OCI-LY7 (cell line): ENCODE results near the gene FTO. TPM values are rescaled to one million over a fixed set of nuclear protein-coding genes. Genes with fewer than 3 reads are reported as not detected.

Experiments used
- BruUV-seq: library from RNA; stranded (reverse); fragments of 400-500 nt; replicated peaks from 2 replicates; lab custom pipeline; 2021; lab: Mats Ljungman, UMichigan
- CTCF ChIA-PET: fragments of 300-600 bp; sonication (Branson Sonifier 250); formaldehyde crosslinking; loops from one replicate; lab custom pipeline; 2022; ENCODE audit warnings: antibody characterized with exemption; ENCODE audit not compliant: unreplicated experiment; lab: Charles Lee
- POLR2A ChIA-PET: fragments of 300-600 bp; sonication (Branson Sonifier 250); formaldehyde crosslinking; loops from one replicate; lab custom pipeline; 2022; ENCODE audit warnings: antibody characterized with exemption; lab: Charles Lee
- DNase-seq: peaks from one replicate; pipeline ENCODE4 v3.0.0-alpha.2; 2015; ENCODE audit warnings: low spot score
- H2AFZ ChIP-seq: fragments of 200-600 bp; sonication (generic), shearing (Covaris generic); 2 replicates; pipeline ENCODE4 v1.6.1; 2014; ENCODE audit warnings: mild to moderate bottlenecking, antibody characterized with exemption, low read length, moderate library complexity
- H3K27ac ChIP-seq: fragments of 200-600 bp; sonication (generic); 2 replicates; pipeline ENCODE4 v1.5.1; 2014; ENCODE audit warnings: mixed run types, low read depth, mild to moderate bottlenecking, moderate library complexity, low read length, inconsistent platforms; ENCODE audit not compliant: poor library complexity, severe bottlenecking
- H3K36me3 ChIP-seq: fragments of 200-600 bp; sonication (generic); 2 replicates; pipeline ENCODE4 v1.6.1; 2014; ENCODE audit warnings: mild to moderate bottlenecking, antibody characterized with exemption, low read length, moderate library complexity, mixed read lengths; ENCODE audit not compliant: insufficient read depth
- H3K4me1 ChIP-seq: fragments of 200-600 bp; sonication (generic); 2 replicates; pipeline ENCODE4 v1.5.1; 2014; ENCODE audit warnings: mild to moderate bottlenecking, low read length; ENCODE audit not compliant: insufficient read depth, poor library complexity, severe bottlenecking
- H3K4me2 ChIP-seq: fragments of 200-600 bp; sonication (generic); 2 replicates; pipeline ENCODE4 v1.6.1; 2014; ENCODE audit warnings: mild to moderate bottlenecking, low read length
- H3K4me3 ChIP-seq: fragments of 200-600 bp; sonication (generic); 2 replicates; pipeline ENCODE4 v1.5.1; 2014; ENCODE audit warnings: mild to moderate bottlenecking, low read depth, low read length; ENCODE audit not compliant: poor library complexity, severe bottlenecking
- H3K79me2 ChIP-seq: fragments of 200-600 bp; sonication (generic); 2 replicates; pipeline ENCODE4 v1.6.1; 2016; ENCODE audit warnings: low read depth, mild to moderate bottlenecking, low read length, moderate library complexity, mixed read lengths; ENCODE audit not compliant: insufficient read depth
- H3K9me2 ChIP-seq: fragments of 200-600 bp; sonication (generic); 2 replicates; pipeline ENCODE4 v1.6.1; 2016; ENCODE audit warnings: mild to moderate bottlenecking, low read length, mixed read lengths; ENCODE audit not compliant: insufficient read depth
- H3K9me3 ChIP-seq: fragments of 200-600 bp; sonication (generic); 2 replicates; pipeline ENCODE4 v1.6.1; 2014; ENCODE audit warnings: mild to moderate bottlenecking, mixed run types, low read length, mixed read lengths
- H4K20me1 ChIP-seq: fragments of 200-600 bp; sonication (generic); 2 replicates; pipeline ENCODE4 v1.6.1; 2014; ENCODE audit warnings: mild to moderate bottlenecking, antibody characterized with exemption, low read length, moderate library complexity, mixed read lengths; ENCODE audit not compliant: insufficient read depth
- EZH2phosphoT487 ChIP-seq: fragments of 200-600 bp; sonication (generic); IDR thresholded peaks from 2 replicates; pipeline ENCODE4 v1.6.1; 2018; ENCODE audit warnings: low read depth, borderline replicate concordance, mild to moderate bottlenecking, mixed run types, antibody characterized with exemption, low read length, moderate library complexity, mixed read lengths
- intact Hi-C: fragments of 100-400 bp; cut with micrococcal nuclease; formaldehyde crosslinking; loops from one replicate; pipeline ENCODE4 v1.10.0; 2022; ENCODE audit not compliant: unreplicated experiment
- total RNA-seq, 2 experiments: library from RNA; depleted of rRNA in 1 of 2; stranded (reverse); fragments of >200 nt in 1 of 2; shearing (Covaris generic) in 1 of 2; gene quantifications; 2 replicates each; pipeline ENCODE4 v1.2.3, GENCODE V29; 2014 to 2022
- TF ChIP-seq, protein P1 (sequence below): fragments of 200-600 bp; sonication (generic); conservative IDR thresholded peaks from 2 replicates; pipeline ENCODE4 v1.5.1; 2014; ENCODE audit warnings: mild to moderate bottlenecking, antibody characterized with exemption, low read length, moderate library complexity, mixed read lengths

FTO gene
- total RNA-seq, 2 experiments from 2014 or later: 57.1 to 68.0 TPM

DNA sequence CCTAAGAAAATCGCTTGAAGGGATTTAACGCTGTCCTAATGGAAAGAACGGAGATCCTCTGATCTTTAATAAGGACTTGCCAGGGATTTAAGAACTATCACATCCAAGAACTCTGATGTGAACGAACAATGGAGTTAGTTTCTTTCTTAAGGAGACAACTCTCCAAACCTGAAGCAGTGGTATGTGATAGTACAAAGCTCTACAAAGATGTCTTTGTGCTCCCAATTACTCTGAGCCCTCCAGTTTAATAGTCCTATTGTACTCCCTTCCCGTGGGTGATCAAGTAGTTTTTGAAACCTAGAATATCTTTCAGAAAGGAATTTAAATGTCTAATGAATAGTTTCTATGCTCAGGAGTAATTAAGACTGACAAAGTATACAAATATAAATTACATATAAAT is 123.8 kb downstream of the FTO start:
- no peaks in the 10 kb centered on the region for H3K4me1 ChIP-seq
- BruUV-seq: no TSS peak
- H3K4me2 ChIP-seq: no peak overlapping the region
- no peak overlapping the region for H3K27ac ChIP-seq
- no peaks in the 10 kb centered on the region for H4K20me1 ChIP-seq
- intact Hi-C loops: no loop called here
- ChIA-PET CTCF (no interaction called here), POLR2A (interaction anchor here (0.6 to 0.8 kb wide), 3 partner anchors 60 to 293 kb away, joined by 3 to 5 read pairs (median 3); no protein-coding TSS in a partner anchor)
- H3K79me2 ChIP-seq: no peaks in the 10 kb centered on the region
- DNase-seq: no peak
- H3K36me3 ChIP-seq: peaks cover 9% of the 10 kb centered on the region; the same call in 1 of the 2 replicates
- H3K9me2 ChIP-seq: no peaks in the 10 kb centered on the region
- H3K4me3 ChIP-seq: no peak overlapping the region
- H3K9me3 ChIP-seq: no peaks in the 10 kb centered on the region
- TF ChIP-seq EZH2phosphoT487: no peak
- TF ChIP-seq, protein P1, sequence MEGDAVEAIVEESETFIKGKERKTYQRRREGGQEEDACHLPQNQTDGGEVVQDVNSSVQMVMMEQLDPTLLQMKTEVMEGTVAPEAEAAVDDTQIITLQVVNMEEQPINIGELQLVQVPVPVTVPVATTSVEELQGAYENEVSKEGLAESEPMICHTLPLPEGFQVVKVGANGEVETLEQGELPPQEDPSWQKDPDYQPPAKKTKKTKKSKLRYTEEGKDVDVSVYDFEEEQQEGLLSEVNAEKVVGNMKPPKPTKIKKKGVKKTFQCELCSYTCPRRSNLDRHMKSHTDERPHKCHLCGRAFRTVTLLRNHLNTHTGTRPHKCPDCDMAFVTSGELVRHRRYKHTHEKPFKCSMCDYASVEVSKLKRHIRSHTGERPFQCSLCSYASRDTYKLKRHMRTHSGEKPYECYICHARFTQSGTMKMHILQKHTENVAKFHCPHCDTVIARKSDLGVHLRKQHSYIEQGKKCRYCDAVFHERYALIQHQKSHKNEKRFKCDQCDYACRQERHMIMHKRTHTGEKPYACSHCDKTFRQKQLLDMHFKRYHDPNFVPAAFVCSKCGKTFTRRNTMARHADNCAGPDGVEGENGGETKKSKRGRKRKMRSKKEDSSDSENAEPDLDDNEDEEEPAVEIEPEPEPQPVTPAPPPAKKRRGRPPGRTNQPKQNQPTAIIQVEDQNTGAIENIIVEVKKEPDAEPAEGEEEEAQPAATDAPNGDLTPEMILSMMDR: no peak
- no peak overlapping the region for H2AFZ ChIP-seq

DNA sequence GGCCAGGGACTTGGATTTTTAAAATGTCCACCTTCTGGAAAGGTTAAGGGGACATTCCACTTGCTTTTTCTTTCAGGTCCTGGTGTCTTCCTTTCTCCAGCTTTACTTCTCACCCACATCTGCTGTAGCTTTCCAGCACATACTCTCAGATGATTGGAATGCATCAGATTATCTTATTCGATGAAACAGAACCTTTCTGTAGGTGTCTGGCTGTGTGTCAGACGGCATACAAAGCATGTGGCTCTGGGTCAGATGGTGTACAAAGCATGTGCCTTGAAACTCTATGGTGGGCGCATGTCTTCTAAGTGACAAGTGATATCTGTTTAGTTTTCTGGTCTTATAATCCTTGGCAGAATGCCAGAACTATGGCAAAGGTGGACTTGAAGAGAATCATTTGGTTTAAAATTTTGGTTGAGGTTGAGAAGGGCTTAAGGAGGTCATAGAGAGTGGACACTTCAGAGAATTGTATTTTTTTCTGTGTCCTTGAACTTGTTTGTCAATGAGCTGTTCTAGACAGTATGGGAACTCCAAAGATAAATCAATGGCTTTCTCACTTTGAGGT is 125.3 kb downstream of the FTO start:
- H3K79me2 ChIP-seq: no peaks in the 10 kb centered on the region
- no peak overlapping the region for H2AFZ ChIP-seq
- H3K9me2 ChIP-seq: no peaks in the 10 kb centered on the region
- TF ChIP-seq EZH2phosphoT487: no peak
- TF ChIP-seq, protein P1: no peak
- DNase-seq: no peak
- BruUV-seq: no TSS peak
- no peak overlapping the region for H3K27ac ChIP-seq
- POLR2A ChIA-PET: no interaction called here
- CTCF ChIA-PET: no interaction called here
- no peaks in the 10 kb centered on the region for H4K20me1 ChIP-seq
- H3K4me3 ChIP-seq: no peak overlapping the region
- H3K9me3 ChIP-seq: no peaks in the 10 kb centered on the region
- peaks cover 9% of the 10 kb centered on the region; the same call in 1 of the 2 replicates for H3K36me3 ChIP-seq
- intact Hi-C loops: no loop called here
- H3K4me2 ChIP-seq: no peak overlapping the region
- no peaks in the 10 kb centered on the region for H3K4me1 ChIP-seq

DNA sequence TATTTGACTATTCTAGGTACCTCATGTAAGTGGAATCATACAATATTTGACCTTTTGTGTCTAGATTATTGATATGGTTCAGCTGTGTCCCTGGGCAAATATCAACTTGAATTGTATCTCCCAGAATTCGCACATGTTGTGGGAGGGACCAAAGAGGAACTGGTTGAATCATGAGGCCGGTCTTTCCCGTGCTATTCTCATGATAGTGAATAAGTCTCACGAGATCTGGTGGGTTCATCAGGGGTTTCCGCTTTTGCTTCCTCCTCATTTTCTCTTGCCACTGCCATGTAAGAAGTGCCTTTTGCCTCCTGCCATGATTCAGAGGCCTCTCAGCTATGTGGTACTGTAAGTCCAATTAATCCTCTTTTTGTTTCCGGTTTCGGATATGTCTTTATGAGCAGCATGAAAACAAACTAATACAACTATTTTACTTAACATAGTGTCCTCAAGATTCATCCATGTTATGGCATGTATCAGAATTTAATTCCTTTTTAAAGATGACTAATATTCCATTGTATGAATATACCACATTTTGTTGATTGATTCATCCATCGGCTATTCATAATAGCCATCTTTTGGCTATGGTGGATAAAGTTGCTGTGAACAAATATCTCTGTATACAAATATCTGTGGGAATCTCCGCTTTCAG is 129.1 kb downstream of the FTO start:
- Histone ChIP-seq H2AFZ (no peak overlapping the region), H3K79me2 (no peaks in the 10 kb centered on the region), H4K20me1 (no peaks in the 10 kb centered on the region), H3K4me3 (no peak overlapping the region), H3K27ac (no peak overlapping the region), H3K4me1 (no peaks in the 10 kb centered on the region), H3K9me3 (no peaks in the 10 kb centered on the region), H3K36me3 (no peaks in the 10 kb centered on the region), H3K9me2 (no peaks in the 10 kb centered on the region), H3K4me2 (no peak overlapping the region)
- ChIA-PET CTCF (no interaction called here), POLR2A (interaction anchor here (0.6 to 0.9 kb wide), 2 partner anchors 29 to 1861 kb away, joined by 3 to 5 read pairs; no protein-coding TSS in a partner anchor)
- intact Hi-C loops: no loop called here
- no peak for DNase-seq
- no peak for TF ChIP-seq EZH2phosphoT487
- TF ChIP-seq, protein P1: no peak
- no TSS peak for BruUV-seq
